T-helper 1 cell treated with Interleukin-12 subunit alpha and Interleukin-12 subunit beta and Interleukin-4 antibody, amounts not matched to agents 30 ng/mL and 1 ng/mL, for 36 hours (primary cell): Measurements from ENCODE around the gene ADAMTS10. TPM values are rescaled to one million over a fixed set of nuclear protein-coding genes. Genes with fewer than 3 reads are reported as not detected.
"Not testable (repeated sequence)": the region's sequence is repeated elsewhere in the genome, so short reads cannot be mapped to it uniquely, and the experiment has no call there.

ENCODE experiments used
- intact Hi-C: fragments of 100-400 bp; cut with micrococcal nuclease; formaldehyde crosslinking; loops from one replicate; pipeline ENCODE4 v1.15.1; 2024
- total RNA-seq: library from RNA; stranded (reverse); gene quantifications from 2 replicates; pipeline ENCODE4 v1.2.3, GENCODE V29; 2022

The ADAMTS10 gene
- total RNA-seq, 1 donor from 2014 or later: 9.9 TPM

- intact Hi-C loops: no loop called here
Measured at GRCh38 chr19:8567522-8568172, 42.9 kb downstream of the ADAMTS10 start.

DNA sequence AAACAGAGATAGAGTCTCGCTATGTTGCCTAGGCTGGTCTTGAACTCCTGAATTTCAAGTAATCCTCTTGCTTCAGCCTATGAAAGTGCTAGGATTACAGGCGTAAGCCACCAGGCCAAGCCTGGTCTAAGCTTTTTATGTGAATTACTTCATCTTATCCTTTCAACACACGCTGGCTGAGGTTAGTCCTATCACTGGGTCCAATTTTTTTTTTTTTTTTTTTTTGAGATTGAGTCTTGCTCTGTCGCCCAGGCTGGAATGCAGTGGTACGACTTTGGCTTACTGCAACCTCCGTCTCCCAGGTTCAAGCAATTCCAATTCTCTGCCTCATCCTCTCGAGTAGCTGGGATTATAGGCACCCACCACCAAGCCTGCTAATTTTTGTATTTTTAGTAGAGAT, 43.7 kb downstream of the ADAMTS10 start:
- intact Hi-C loops: no loop called here

- intact Hi-C loops: not testable (repeated sequence)
Measured at GRCh38 chr19:8564866-8565265, 45.6 kb downstream of the ADAMTS10 start.

DNA sequence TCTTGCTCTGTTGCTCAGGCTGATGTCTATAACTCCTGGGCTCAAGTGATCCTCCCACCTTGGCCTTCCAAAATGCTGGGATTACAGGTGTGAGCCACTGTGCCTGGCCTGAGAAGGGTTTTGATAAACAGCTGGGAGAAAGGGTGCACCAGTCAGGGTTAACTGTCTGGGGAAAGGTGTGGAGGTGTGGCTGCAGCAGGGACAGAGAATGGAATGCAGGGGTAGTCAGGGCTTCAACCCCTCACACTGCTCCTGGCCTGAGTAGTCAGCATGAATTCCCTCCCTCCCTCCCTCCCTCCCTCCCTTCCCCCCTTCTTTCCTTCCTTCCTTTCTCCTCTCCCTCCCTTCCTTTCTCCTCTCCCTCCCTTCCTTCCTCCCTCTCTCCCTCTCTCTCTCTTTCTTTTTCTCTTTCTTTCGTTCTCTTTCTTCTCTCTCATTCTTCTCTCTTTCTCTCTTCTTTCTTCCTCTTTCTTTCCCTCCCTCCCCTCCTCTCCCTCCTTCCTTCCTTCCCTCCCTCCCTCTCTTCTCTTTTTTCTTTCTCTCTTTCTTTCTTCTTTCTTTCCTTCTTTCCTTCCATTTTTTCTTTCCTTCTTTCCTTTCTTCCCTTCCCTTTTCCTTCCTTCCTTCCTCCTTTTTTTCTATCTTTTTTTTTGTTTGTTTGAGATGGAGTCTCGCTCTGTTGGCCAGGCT, 49.3 kb downstream of the ADAMTS10 start:
- intact Hi-C loops: no loop called here

DNA sequence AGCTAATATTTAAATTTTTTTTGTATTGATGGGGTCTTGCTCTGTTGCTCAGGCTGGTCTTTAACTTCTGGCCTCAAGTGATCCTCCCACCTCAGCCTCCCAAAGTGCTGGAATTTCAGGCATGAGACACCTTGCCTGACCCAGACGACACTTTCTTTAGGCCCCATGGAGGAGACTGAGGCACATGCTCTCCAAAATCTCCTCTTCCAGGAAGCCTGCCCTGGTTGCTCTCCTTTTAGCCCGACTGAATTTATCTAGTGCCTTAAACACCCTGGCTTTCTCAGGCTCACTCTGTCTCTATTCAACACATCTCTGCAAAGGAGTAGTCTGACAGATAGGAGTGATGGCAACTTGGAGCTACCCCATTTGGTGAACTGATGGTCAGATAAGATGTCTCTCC, 52.2 kb downstream of the ADAMTS10 start:
- intact Hi-C loops: no loop called here

DNA sequence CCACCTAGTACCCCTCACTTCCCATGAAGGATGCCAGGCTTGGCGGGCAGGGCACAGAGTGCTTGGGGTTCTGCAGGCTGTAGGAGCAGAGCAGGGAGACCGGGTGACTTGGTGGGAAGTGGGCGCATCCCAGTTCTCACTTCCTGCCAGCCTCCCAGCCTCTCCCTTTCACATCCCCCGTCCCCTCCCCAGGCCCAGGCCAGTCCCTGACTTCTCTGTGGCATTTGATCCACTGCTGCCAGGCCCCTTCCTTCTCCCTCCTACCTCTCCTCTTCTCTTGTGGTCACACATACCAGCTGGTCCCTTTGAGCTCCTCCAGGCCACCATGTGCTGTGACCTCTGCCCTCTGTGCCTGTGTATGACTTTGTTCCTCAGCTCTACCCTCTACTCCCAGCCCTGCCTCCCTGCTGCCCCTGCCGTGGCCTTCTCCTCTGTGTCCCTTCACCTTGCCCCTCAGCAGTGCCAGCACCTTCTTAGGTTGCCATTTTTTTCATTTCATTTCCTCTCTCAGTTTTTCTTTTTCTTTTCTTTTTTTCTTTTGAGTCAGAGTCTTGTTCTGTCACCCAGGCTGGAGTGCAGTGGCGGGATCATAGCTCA, 52.8 kb downstream of the ADAMTS10 start:
- intact Hi-C loops: no loop called here

GRCh38 chr19:8553729-8554128, 56.8 kb downstream of the ADAMTS10 start:
- intact Hi-C loops: not testable (repeated sequence)

GRCh38 chr19:8552810-8553209, 57.7 kb downstream of the ADAMTS10 start:
- intact Hi-C loops: no loop called here

DNA sequence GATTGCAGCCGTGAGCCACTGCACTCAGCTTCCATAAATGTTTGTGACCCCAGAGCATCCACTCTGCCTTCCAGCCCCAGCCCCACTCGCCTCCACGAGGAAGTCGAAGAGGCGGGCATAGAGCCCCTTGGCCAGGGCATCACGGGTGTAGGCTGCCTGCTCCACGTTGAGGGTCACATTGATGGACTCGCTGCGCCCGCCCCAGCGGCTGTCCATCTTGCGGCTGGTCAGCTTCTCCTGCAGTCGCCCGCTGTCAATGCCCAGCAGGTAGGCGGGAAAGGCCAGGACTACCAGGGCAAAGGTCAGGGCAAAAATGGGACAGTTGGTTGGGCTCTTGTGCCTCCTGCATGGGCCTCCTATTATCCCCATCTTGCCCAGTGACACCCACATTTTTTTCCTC, 60.4 kb downstream of the ADAMTS10 start:
- intact Hi-C loops: no loop called here

DNA sequence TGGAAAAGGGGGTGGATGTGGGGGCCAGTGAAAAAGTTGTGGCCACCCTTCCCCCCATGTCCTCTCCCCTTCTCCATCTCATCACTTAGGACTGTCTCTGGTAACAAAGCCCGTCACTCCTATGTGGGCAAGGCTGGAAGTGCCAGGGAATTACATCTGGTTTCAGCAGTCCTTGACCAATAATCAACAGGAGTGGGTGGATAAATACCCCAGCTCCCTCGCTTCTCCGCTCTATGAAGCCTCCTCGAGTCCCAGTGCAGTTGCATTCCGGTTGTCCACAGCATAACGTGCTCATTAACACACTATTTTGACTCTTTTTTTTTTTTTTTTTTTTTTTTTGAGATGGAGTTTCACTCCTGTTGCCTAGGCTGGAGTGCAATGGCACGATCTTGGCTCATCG, 64.8 kb downstream of the ADAMTS10 start:
- intact Hi-C loops: no loop called here

- intact Hi-C loops: no loop called here
Measured at GRCh38 chr19:8544168-8544567, 66.3 kb downstream of the ADAMTS10 start.

- intact Hi-C loops: no loop called here
Measured at GRCh38 chr19:8539621-8540149, 70.8 kb downstream of the ADAMTS10 start.

GRCh38 chr19:8537099-8537498, 73.4 kb downstream of the ADAMTS10 start:
- intact Hi-C loops: no loop called here

GRCh38 chr19:8536282-8536681, 74.2 kb downstream of the ADAMTS10 start:
- intact Hi-C loops: no loop called here

- intact Hi-C loops: no loop called here
Measured at GRCh38 chr19:8532225-8532624, 78.3 kb downstream of the ADAMTS10 start.

DNA sequence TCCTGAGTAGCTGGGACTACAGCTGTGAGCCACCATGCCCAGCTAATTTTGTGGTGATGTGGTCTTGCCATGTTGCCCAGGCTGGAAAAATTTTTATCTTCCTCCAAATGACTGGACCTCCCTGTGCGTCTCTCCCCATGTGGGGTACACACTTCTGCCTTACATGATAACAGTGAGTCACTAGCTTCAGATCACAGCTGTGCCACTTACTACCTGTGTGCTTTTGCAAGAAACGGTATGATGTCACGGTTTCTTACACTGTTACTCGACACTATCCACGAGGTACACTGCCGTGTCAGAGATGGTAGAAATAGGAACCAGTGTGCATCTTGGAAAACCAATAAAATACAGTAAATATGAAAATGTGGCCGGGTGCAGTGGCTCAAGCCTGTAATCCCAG, 79.0 kb downstream of the ADAMTS10 start:
- intact Hi-C loops: no loop called here

Other genes with a start within 250 kb of the ADAMTS10 start
- gene ANGPTL4, start 246.6 kb downstream of the ADAMTS10 start, total RNA-seq: 0.68 and 0.74 TPM in 2 replicates
- 93.7 and 102 TPM in 2 replicates for gene RAB11B, start 220.4 kb downstream of the ADAMTS10 start, total RNA-seq
- 19.0 and 23.9 TPM in 2 replicates for gene MARCHF2, start 197.4 kb downstream of the ADAMTS10 start, total RNA-seq
- gene HNRNPM, start 165.7 kb downstream of the ADAMTS10 start, total RNA-seq: 280 and 289 TPM in 2 replicates
- 1.2 and 1.7 TPM in 2 replicates for gene PRAM1, start 108.1 kb downstream of the ADAMTS10 start, total RNA-seq
- gene ZNF414, start 96.5 kb downstream of the ADAMTS10 start, total RNA-seq: 32.5 and 32.6 TPM in 2 replicates
- 436 and 438 TPM in 2 replicates for gene MYO1F, start 33.3 kb downstream of the ADAMTS10 start, total RNA-seq
- gene NFILZ, start 19.9 kb upstream of the ADAMTS10 start, total RNA-seq: not detected in 2 replicates
- gene ACTL9, start 88.1 kb upstream of the ADAMTS10 start, total RNA-seq: not detected in 2 replicates
- 0.12 TPM in 1 of 2 replicates, not detected in the other for gene OR2Z1, start 110.9 kb upstream of the ADAMTS10 start, total RNA-seq
- gene ZNF558, start 221.6 kb upstream of the ADAMTS10 start, total RNA-seq: 15.2 and 16.0 TPM in 2 replicates
- gene MBD3L1, start 221.7 kb upstream of the ADAMTS10 start, total RNA-seq: not detected in 2 replicates